Transverse colon (tissue), 4 donors: ENCODE measurements around the gene NADK2. TPM values are rescaled to one million over a fixed set of nuclear protein-coding genes. Genes with fewer than 3 reads are reported as not detected.

Experiments
- DNase-seq: peaks from one replicate; pipeline ENCODE4 v3.0.0-alpha.2; 2019
- H3K27ac ChIP-seq, 4 donors: fragments of 200-600 bp; sonication (generic); 2 replicates each; pipeline ENCODE4 v1.5.1; 2016 to 2018; ENCODE audit warnings: inconsistent platforms in 4 of 4
- H3K27me3 ChIP-seq: fragments of 200-600 bp; sonication (generic); 2 replicates; pipeline ENCODE4 v1.5.1; 2017; ENCODE audit warnings: inconsistent platforms
- H3K36me3 ChIP-seq, 4 donors: fragments of 200-600 bp; sonication (generic); 2 replicates each; pipeline ENCODE4 v1.5.1; 2017 to 2019; ENCODE audit warnings: inconsistent platforms in 4 of 4
- H3K4me1 ChIP-seq, 4 donors: fragments of 200-600 bp; sonication (generic); 2 replicates each; pipeline ENCODE4 v1.5.1; 2017 to 2020; ENCODE audit warnings: inconsistent platforms in 4 of 4
- H3K4me3 ChIP-seq, 4 donors: fragments of 200-600 bp; sonication (generic); 1 replicate in 1 of 4; 2 replicates in 3 of 4; pipeline versions ENCODE4 v1.5.1 to v1.6.1; 2017 to 2019; ENCODE audit warnings: inconsistent platforms in 4 of 4
- H3K9me3 ChIP-seq, 2 donors: fragments of 200-600 bp; sonication (generic); 2 replicates each; pipeline ENCODE4 v1.5.1; 2017 to 2019; ENCODE audit warnings: inconsistent platforms in 2 of 2
- EP300 ChIP-seq: sonication (generic); formaldehyde crosslinking; IDR thresholded peaks from one replicate; pipeline ENCODE4 v1.6.1; 2017; ENCODE audit warnings: antibody characterized with exemption, low read depth
- POLR2A ChIP-seq: fragments of 450-650 bp; IDR thresholded peaks from one replicate; pipeline ENCODE4 v1.6.1; 2016; ENCODE audit warnings: antibody characterized with exemption, mild to moderate bottlenecking, moderate library complexity
- POLR2AphosphoS5 ChIP-seq, 3 donors: sonication (generic); formaldehyde crosslinking; IDR thresholded peaks; one replicate each; pipeline ENCODE4 v1.6.1; 2016; ENCODE audit warnings: antibody characterized with exemption in 3 of 3
- WGBS, 2 donors: methylation state at CpG; one replicate each; pipeline ENCODE4 v1.1.5; 2018; ENCODE audit warnings: low coverage in 1 of 2; 5-methylcytosine and 5-hydroxymethylcytosine counted together
- in situ Hi-C, 4 donors: fragments of 200-750 bp; cut with MboI; loops; one replicate each; pipeline versions ENCODE4 v1.15.0 to v1.15.1; 2017; ENCODE audit warnings: low sequenced_read_pairs in 3 of 4, low pct_ligation_motif_present in 1 of 4, low pct_unique_long_range_greater_than_20kb in 1 of 4
- intact Hi-C: fragments of 100-400 bp; cut with DNase I; formaldehyde crosslinking; loops from one replicate; pipeline ENCODE4 v1.15.1; 2023; ENCODE audit warnings: low total_unique reads
- total RNA-seq, 4 donors: library from RNA; depleted of rRNA; stranded (reverse); fragments of >200 nt; gene quantifications; one replicate each; pipeline ENCODE4 v1.1.0, GENCODE V29; 2016
- TF ChIP-seq, protein P1 (sequence below), 5 experiments: fragments of 200-600 bp in 3 of 5; fragments of 450-650 bp in 2 of 5; sonication (generic) in 3 of 5; IDR thresholded peaks; 1 replicate in 2 of 5; 2 replicates in 3 of 5; pipeline ENCODE4 v1.5.1; 2016 to 2017; ENCODE audit warnings: antibody characterized with exemption in 5 of 5, inconsistent platforms in 3 of 5, mild to moderate bottlenecking in 2 of 5, moderate library complexity in 1 of 5

Gene NADK2
- total RNA-seq, 4 donors from 2014 or later, result 14.6 to 31.4 (median 22.4) TPM

DNA sequence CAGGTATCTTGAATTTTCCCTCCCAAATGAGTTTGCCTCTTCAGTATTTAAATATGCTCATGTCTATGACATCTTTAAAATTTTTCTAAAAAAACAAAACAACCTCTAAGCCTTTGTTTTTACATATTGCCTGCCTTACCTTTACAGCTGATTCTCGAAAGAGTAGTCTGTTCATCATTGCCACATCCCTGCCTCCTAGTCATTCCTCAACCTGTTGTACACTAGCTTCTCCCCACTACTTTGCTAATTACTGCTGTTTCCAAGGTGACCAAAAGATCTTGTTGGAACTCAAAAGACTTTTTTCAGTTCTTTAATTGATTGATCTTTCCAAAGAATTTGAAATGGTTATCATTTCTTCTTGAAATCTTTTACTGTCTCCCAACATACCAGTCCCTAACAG, 1.9 kb upstream of the NADK2 start:
- in situ Hi-C loops, result loop anchor here in 1 of 4 donors (10.0 kb wide), 1 partner anchor 89 kb away; the partner anchor contains the start of genes LMBRD2 and SKP2
- no peak overlapping the region for H3K27ac ChIP-seq
- intact Hi-C loops, result no loop called here
- DNase-seq, result no peak
- H3K4me3 ChIP-seq, result no peak overlapping the region
- H3K9me3 ChIP-seq, result no peaks in the 10 kb centered on the region
- no peaks in the 10 kb centered on the region for H3K36me3 ChIP-seq
- WGBS, 2 donors, result 86 to 91% methylated on average over 1 of the region's 1 CpG
- TF ChIP-seq POLR2AphosphoS5 (IDR thresholded peaks at IDR 0.05) (no peak), EP300 (no peak), POLR2A (no peak)
- TF ChIP-seq, protein P1, sequence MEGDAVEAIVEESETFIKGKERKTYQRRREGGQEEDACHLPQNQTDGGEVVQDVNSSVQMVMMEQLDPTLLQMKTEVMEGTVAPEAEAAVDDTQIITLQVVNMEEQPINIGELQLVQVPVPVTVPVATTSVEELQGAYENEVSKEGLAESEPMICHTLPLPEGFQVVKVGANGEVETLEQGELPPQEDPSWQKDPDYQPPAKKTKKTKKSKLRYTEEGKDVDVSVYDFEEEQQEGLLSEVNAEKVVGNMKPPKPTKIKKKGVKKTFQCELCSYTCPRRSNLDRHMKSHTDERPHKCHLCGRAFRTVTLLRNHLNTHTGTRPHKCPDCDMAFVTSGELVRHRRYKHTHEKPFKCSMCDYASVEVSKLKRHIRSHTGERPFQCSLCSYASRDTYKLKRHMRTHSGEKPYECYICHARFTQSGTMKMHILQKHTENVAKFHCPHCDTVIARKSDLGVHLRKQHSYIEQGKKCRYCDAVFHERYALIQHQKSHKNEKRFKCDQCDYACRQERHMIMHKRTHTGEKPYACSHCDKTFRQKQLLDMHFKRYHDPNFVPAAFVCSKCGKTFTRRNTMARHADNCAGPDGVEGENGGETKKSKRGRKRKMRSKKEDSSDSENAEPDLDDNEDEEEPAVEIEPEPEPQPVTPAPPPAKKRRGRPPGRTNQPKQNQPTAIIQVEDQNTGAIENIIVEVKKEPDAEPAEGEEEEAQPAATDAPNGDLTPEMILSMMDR (IDR thresholded peaks at IDR 0.05), result no peak
- peaks cover 11 to 29% (median 21%) of the 10 kb centered on the region in 4 donors for H3K4me1 ChIP-seq
- H3K27me3 ChIP-seq, result no peaks in the 10 kb centered on the region

DNA sequence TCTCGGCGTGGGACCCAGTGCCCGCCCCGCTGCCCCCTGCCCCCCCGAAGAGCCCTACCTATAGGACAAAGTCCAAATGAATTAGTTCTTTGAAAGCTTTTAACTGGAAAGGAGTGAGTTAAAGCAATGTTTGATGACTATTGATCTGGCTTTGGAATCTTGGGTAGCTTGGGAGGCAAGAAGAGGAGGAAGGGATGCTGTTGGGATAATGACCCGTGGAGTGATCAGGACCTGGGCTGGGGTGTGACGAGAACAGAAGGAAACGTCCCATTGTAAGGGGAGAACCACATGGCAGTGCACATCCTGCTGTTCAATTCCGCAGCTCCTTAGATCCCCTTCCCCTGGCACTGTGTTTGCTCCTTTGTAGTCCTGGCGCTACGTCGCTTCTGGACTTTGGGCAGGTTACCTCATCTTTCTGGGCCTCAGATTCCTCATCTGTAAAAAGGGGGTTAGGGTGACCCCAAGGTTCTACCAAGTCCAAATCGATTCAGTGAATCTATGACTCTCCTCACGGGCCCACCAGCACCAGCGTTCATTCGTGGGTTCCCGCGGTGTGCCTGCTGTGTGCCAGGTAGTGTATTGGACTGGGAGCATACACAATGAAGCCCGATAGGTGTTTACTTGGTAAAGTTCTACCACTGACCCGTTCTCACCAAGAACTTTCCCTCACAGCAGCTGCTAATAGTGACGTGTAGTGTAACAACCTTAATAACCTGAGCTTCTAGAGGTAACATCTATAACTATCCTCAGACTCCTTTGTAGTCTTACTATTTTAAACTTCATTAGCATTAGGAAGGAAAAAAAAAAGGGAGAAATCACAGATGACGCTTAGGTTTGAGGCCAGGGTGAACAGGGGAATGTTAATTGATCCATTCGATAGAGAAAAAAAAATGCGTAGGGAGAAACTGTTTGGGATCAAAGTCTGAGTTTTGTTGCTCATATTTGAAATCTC, 1.1 kb upstream of the NADK2 start:
- Histone ChIP-seq H3K27ac (peak overlapping the region; percentile 98 to 99 (median 99)), H3K36me3 (no peaks in the 10 kb centered on the region), H3K9me3 (no peaks in the 10 kb centered on the region), H3K27me3 (no peaks in the 10 kb centered on the region), H3K4me1 (peaks cover 18 to 37% (median 29%) of the 10 kb centered on the region in 4 donors), H3K4me3 (peak overlapping the region; percentile 87 to 98 (median 91))
- peak; percentile 9 for DNase-seq
- intact Hi-C loops, result no loop called here
- in situ Hi-C loops, result loop anchor here in 1 of 4 donors (10.0 kb wide), 1 partner anchor 88 kb away; the partner anchor contains the start of genes LMBRD2 and SKP2
- 70 to 78% methylated on average over 17 to 24 of the region's 24 CpGs for WGBS, 2 donors
- TF ChIP-seq EP300, result no peak
- no peak for TF ChIP-seq POLR2A
- TF ChIP-seq POLR2AphosphoS5 (IDR thresholded peaks at IDR 0.05), result no peak
- TF ChIP-seq, protein P1 (IDR thresholded peaks at IDR 0.05), result no peak

DNA sequence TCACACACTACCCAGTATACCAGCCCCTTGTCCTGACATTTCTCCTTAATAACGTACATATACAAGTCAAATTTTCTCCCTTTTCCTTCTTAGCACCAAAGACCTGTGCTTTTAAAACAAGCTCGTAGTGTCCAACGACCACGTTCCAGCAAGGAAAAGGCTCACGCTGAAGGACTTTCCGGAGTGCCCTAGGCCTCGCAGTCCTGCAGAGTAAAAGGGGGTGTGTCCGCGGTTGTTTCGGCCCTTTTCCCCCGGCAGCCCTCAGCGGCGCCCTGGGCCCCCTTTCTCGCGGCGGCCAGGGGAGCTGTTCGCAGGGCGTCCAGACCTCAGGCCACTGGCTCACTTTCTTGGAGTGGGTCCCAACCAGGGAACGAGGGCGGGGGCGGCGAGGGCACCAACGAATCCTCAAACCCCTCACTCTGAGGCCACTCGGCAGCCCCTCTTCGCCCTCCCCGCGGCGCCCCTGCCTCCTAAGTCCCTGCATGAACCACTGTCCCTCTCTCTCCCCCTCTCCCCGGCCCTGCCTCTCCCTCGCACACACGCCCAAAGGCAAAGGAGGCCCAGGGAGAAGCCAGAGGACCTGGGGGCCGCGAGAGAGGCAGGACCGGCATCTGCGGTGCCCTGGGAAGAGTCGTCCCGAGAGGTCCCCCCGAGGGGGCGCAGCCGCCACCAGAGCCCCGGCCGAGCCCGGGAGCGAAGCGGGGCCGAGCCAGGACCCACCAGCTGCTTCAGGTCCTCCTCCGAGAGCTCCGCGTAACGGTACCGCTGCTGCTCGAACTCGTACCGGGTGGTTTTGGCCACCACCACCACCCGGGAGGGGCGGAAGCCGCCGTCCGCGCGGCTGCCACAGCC, 720 bp downstream of the NADK2 start:
- TF ChIP-seq EP300 (no peak), POLR2A (no peak), POLR2AphosphoS5 (IDR thresholded peaks at IDR 0.05) (peak in 2 of 3 donors; percentile 6 to 23)
- TF ChIP-seq, protein P1 (IDR thresholded peaks at IDR 0.05), result no peak
- intact Hi-C loops, result loop anchor here (2.0 kb wide), 1 partner anchor 64 kb away; no protein-coding TSS in a partner anchor
- Histone ChIP-seq H3K4me1 (peaks cover 21 to 46% (median 36%) of the 10 kb centered on the region in 4 donors), H3K4me3 (peak overlapping the region; percentile 87 to 98 (median 91)), H3K36me3 (no peaks in the 10 kb centered on the region), H3K27ac (peak overlapping the region; percentile 98 to 99 (median 99)), H3K27me3 (no peaks in the 10 kb centered on the region), H3K9me3 (no peaks in the 10 kb centered on the region)
- peak; percentile 68 for DNase-seq
- 0 to 1% methylated on average over 4 to 14 of the region's 61 CpGs for WGBS, 2 donors
- in situ Hi-C loops, result loop anchor here in 1 of 4 donors (10.0 kb wide), 1 partner anchor 86 kb away; the partner anchor contains the start of genes LMBRD2 and SKP2
